Upper lobe of right lung (tissue), 1 donor: ENCODE data around the gene MRPL55. TPM values are rescaled to one million over a fixed set of nuclear protein-coding genes. Genes with fewer than 3 reads are reported as not detected.

Source experiments
- ATAC-seq: fragments of 200-7000 bp; cut with Tn5 transposase; one replicate; pipeline ENCODE4 v1.9.1; 2020; ENCODE audit warnings: mild to moderate bottlenecking, moderate library complexity
- DNase-seq: peaks from one replicate; pipeline ENCODE4 v3.0.0-alpha.2; 2020
- H3K27ac ChIP-seq: fragments of 200-600 bp; one replicate; pipeline ENCODE4 v1.8.0; 2022
- H3K27me3 ChIP-seq: fragments of 200-600 bp; one replicate; pipeline ENCODE4 v1.8.0; 2022; ENCODE audit warnings: mild to moderate bottlenecking
- H3K36me3 ChIP-seq: fragments of 200-600 bp; one replicate; pipeline ENCODE4 v1.8.0; 2022
- H3K4me1 ChIP-seq: fragments of 200-600 bp; one replicate; pipeline ENCODE4 v1.8.0; 2022
- H3K4me3 ChIP-seq: fragments of 200-600 bp; one replicate; pipeline ENCODE4 v1.8.0; 2022; ENCODE audit warnings: mild to moderate bottlenecking
- H3K9me3 ChIP-seq: fragments of 200-600 bp; one replicate; pipeline ENCODE4 v1.8.0; 2022
- CTCF ChIP-seq: fragments of 200-600 bp; IDR thresholded peaks from one replicate; pipeline ENCODE4 v1.8.0; 2022; ENCODE audit warnings: antibody characterized with exemption
- intact Hi-C: fragments of 100-400 bp; cut with DNase I; formaldehyde crosslinking; loops from one replicate; pipeline ENCODE4 v1.11.0; 2022
- total RNA-seq: library from RNA; stranded (reverse); fragmentation: NEBNext Ultra II Directional; extraction: Animal tissue kit (Norgen Biotek cat#: 25700); gene quantifications from one replicate; pipeline ENCODE4 v1.2.1, GENCODE V29; 2021
- donor health status: DM: no; HTN: yes; CAD: no; lungs with severe emphysema.

Gene MRPL55
- total RNA-seq, 1 donor from 2014 or later, result 39.9 TPM

DNA sequence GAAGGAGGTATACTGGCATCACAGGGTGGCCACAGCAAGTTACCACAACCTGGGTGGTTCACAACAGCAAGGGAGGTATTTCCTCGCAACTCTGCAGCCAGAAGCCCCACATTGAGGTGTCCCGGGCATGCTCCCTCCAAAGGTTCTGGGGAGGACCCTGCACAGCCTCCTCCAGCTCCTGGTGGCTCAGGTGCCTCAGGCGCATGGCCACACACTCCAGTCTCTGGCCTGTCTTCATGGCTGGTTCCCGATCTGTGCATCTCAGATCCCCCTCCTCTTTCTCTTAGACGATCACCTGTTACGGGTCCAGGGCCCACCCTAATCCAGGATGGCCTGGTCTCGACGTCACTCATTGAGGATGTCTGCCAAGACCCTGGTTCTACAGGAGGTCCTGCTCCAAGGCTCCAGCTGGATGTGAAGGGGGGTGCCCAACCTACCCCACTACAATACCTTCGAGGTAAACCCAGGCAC lies 33.3 kb downstream of the MRPL55 start:
- TF ChIP-seq CTCF, result no peak
- Histone ChIP-seq H3K27me3 (no peaks in the 10 kb centered on the region), H3K36me3 (no peaks in the 10 kb centered on the region), H3K4me1 (peaks cover 2% of the 10 kb centered on the region), H3K9me3 (no peaks in the 10 kb centered on the region), H3K27ac (no peak overlapping the region), H3K4me3 (no peak overlapping the region)
- DNase-seq (peak; percentile 29), ATAC-seq (no peak)
- intact Hi-C loops, result no loop called here

GRCh38 chr1:228074954-228075730 lies 34.0 kb downstream of the MRPL55 start:
- no peaks in the 10 kb centered on the region for H3K4me1 ChIP-seq
- H3K27ac ChIP-seq, result no peak overlapping the region
- H3K9me3 ChIP-seq, result no peaks in the 10 kb centered on the region
- DNase-seq (peak; percentile 61), ATAC-seq (no peak)
- H3K27me3 ChIP-seq, result no peaks in the 10 kb centered on the region
- intact Hi-C loops, result no loop called here
- no peak for TF ChIP-seq CTCF
- no peaks in the 10 kb centered on the region for H3K36me3 ChIP-seq
- no peak overlapping the region for H3K4me3 ChIP-seq

DNA sequence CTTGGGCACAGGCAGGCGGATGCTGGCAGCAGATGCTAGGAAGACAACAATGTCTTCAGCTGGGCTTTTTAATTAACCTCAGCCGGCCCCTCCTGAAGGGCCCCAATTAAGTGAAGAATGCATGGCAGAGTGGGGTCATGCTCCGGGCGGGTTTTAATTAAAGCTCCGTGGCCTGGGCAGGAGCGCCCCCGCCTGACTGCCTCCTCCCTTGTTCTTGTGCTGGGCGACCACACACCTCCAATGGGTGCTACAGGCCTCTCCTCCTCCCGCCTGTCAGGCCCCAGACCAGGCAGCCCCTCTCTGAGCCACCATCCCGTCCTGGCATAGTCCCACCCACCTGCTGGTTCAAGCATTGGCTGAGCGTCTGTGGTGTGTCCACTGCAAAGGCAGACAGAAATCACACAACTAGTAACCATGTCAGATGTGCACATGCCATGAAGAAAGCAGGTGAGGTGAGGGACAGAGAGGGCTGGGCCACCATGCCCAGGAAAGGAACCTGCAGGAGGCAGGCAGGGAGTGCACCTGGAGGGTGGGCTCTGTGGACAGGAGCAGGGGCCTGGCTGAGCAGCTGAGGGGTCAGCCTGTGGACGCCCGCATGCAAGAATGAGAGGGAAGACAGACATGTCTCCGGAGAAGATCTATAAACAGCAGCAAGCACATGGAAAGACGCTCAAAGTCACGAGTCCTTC lies 35.1 kb downstream of the MRPL55 start:
- no peak overlapping the region for H3K27ac ChIP-seq
- intact Hi-C loops, result no loop called here
- peak; percentile 39 for ATAC-seq
- no peaks in the 10 kb centered on the region for H3K9me3 ChIP-seq
- H3K4me3 ChIP-seq, result no peak overlapping the region
- DNase-seq, result peak; percentile 63
- no peaks in the 10 kb centered on the region for H3K4me1 ChIP-seq
- TF ChIP-seq CTCF, result no peak
- H3K27me3 ChIP-seq, result no peaks in the 10 kb centered on the region
- H3K36me3 ChIP-seq, result no peaks in the 10 kb centered on the region

DNA sequence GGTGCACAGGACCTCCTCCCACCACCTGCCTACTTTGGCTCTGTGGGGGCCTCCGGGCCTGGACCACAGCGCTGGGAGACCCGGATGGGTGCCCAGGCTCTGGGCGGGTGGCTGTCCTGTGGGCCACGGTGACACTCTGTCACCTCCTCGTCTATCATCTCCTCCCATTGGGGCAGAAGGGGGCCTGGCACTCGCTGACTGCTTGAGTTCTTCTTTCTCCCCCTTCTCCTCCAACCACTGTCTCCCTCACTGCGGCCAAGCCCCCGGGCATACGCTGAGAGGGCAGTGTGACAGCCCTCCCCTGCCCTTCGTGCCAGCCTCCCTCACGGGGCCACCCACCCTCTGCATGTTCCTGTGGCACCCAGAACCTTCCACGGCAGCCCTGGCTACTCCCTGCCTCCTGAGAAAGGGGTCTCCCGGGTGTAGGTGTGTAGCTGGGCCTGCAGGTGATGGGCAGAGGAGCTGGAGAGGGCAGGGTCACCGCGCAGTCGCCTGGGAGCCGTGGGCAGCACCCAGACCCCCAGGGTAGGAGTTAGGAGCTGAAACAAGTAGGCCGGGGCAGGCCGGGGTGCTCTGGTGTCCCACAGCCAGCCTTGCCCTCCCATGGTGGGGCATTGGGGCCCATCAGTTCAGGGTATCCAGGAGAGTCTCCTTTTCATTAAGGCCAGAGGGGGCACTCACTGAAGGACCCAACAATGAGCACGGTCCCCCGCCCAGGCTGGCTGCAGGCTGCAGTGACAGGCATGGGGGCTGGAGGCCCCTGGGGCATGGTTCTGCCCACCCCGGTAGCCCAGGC lies 35.8 kb downstream of the MRPL55 start:
- Histone ChIP-seq H3K4me3 (no peak overlapping the region), H3K4me1 (no peaks in the 10 kb centered on the region), H3K27ac (no peak overlapping the region), H3K36me3 (no peaks in the 10 kb centered on the region), H3K27me3 (no peaks in the 10 kb centered on the region), H3K9me3 (no peaks in the 10 kb centered on the region)
- ATAC-seq (no peak), DNase-seq (peak; percentile 60)
- intact Hi-C loops, result no loop called here
- TF ChIP-seq CTCF, result no peak

DNA sequence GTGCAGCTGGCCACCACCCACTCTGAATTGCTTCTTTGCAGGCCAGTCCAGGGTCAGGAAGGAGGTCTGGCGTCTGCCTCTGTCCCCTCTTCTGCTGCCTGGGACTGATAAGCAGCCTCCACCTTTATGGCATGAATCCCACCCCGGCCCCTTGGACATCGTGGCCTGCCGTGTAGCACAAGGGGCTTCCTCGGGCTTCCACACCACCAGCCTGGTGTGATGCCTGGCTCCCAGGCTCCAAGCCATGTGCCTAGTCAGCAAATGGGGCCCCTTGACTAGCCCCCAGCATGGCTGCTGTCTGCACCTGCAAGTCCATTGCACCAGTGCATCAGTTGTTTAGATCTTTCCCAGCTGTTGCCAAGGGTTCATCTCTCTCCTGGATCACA lies 36.4 kb downstream of the MRPL55 start:
- no peak for TF ChIP-seq CTCF
- Histone ChIP-seq H3K27me3 (no peaks in the 10 kb centered on the region), H3K4me1 (no peaks in the 10 kb centered on the region), H3K4me3 (no peak overlapping the region), H3K9me3 (no peaks in the 10 kb centered on the region), H3K27ac (no peak overlapping the region), H3K36me3 (no peaks in the 10 kb centered on the region)
- intact Hi-C loops, result no loop called here
- ATAC-seq (no peak), DNase-seq (peak; percentile 50)
